Keratinocyte (primary cell): ENCODE measurements around the gene ADARB2. TPM values are rescaled to one million over a fixed set of nuclear protein-coding genes. Genes with fewer than 3 reads are reported as not detected.

ENCODE experiments used
- DNase-seq: peaks from one replicate; pipeline ENCODE4 v3.0.0-alpha.2; 2011; ENCODE audit warnings: low read depth, missing footprints, low spot score
- FAIRE-seq: peaks from 2 replicates; lab custom pipeline; 2011; peaks lifted over from hg19 to GRCh38; lab: Jason Lieb, UNC
- H2AFZ ChIP-seq: 2 replicates; pipeline ENCODE4 v1.6.0; 2012; ENCODE audit warnings: low read length, control low read depth, inconsistent platforms; ENCODE audit not compliant: control insufficient read depth
- H3K27ac ChIP-seq: 2 replicates; pipeline ENCODE4 v1.5.1; 2011; ENCODE audit warnings: low read length; ENCODE audit not compliant: control insufficient read depth, insufficient read depth
- H3K27me3 ChIP-seq: 3 replicates; pipeline ENCODE4 v1.6.0; 2011; ENCODE audit warnings: low read length; ENCODE audit not compliant: control insufficient read depth, insufficient read depth; ENCODE audit errors: extremely low read depth
- H3K36me3 ChIP-seq, 2 experiments: 2 replicates in 1 of 2; 3 replicates in 1 of 2; pipeline ENCODE4 v1.5.1; 2011; ENCODE audit warnings: low read length in 2 of 2, mild to moderate bottlenecking in 1 of 2; ENCODE audit not compliant: control insufficient read depth in 2 of 2, insufficient read depth in 2 of 2; ENCODE audit errors: extremely low read depth in 1 of 2
- H3K4me1 ChIP-seq: 3 replicates; pipeline ENCODE4 v1.5.1; 2011; ENCODE audit warnings: low read length; ENCODE audit not compliant: control insufficient read depth, insufficient read depth; ENCODE audit errors: extremely low read depth
- H3K4me2 ChIP-seq: 3 replicates; pipeline ENCODE4 v1.6.0; 2011; ENCODE audit warnings: low read depth, low read length; ENCODE audit not compliant: control insufficient read depth, insufficient read depth; ENCODE audit errors: extremely low read depth
- H3K4me3 ChIP-seq, 3 experiments: fragments of 200-600 bp in 1 of 3; sonication (generic) in 1 of 3; 2 replicates in 2 of 3; 3 replicates in 1 of 3; pipeline ENCODE4 v1.5.1; 2011 to 2016; ENCODE audit warnings: low read length in 3 of 3, mild to moderate bottlenecking in 3 of 3, control low read depth in 2 of 3, inconsistent platforms in 1 of 3, low read depth in 1 of 3, mixed read lengths in 1 of 3, mixed run types in 1 of 3, moderate library complexity in 1 of 3; ENCODE audit not compliant: control insufficient read depth in 2 of 3, insufficient read depth in 2 of 3; ENCODE audit errors: extremely low read depth in 1 of 3
- H3K79me2 ChIP-seq: 2 replicates; pipeline ENCODE4 v1.6.0; 2012; ENCODE audit warnings: low read length; ENCODE audit not compliant: control insufficient read depth, insufficient read depth
- H3K9ac ChIP-seq: 3 replicates; pipeline ENCODE4 v1.6.0; 2011; ENCODE audit warnings: low read length; ENCODE audit not compliant: control insufficient read depth, insufficient read depth; ENCODE audit errors: extremely low read depth
- H3K9me1 ChIP-seq: 3 replicates; pipeline ENCODE4 v1.6.0; 2011; ENCODE audit warnings: low read length; ENCODE audit not compliant: control insufficient read depth, insufficient read depth; ENCODE audit errors: extremely low read depth
- H3K9me3 ChIP-seq: 2 replicates; pipeline ENCODE4 v1.5.1; 2012; ENCODE audit warnings: low read depth, low read length; ENCODE audit not compliant: control insufficient read depth
- H4K20me1 ChIP-seq: 3 replicates; pipeline ENCODE4 v1.6.0; 2011; ENCODE audit warnings: low read length; ENCODE audit not compliant: control insufficient read depth, insufficient read depth; ENCODE audit errors: extremely low read depth
- CTCF ChIP-seq, 3 experiments: IDR thresholded peaks in 1 of 3; conservative IDR thresholded peaks in 1 of 3; optimal IDR thresholded peaks in 1 of 3; 2 replicates in 2 of 3; 3 replicates in 1 of 3; pipeline versions ENCODE3 to v1.5.1; 2011; ENCODE audit warnings: low read length in 3 of 3, mild to moderate bottlenecking in 3 of 3, moderate library complexity in 2 of 3, control low read depth in 1 of 3, inconsistent platforms in 1 of 3; ENCODE audit not compliant: insufficient read depth in 2 of 3; ENCODE audit errors: extremely low read depth in 1 of 3
- EZH2 ChIP-seq: IDR thresholded peaks from one replicate; pipeline ENCODE4 v1.6.1; 2012; ENCODE audit warnings: inconsistent platforms, mild to moderate bottlenecking, low read length, moderate library complexity
- dilution Hi-C: fragments of 300-500 bp; cut with MboI; formaldehyde crosslinking; loops from one replicate; pipeline ENCODE4 v1.7.0; 2020; ENCODE audit warnings: low sequenced_read_pairs; ENCODE audit not compliant: extremely low pct_ligation_motif_present
- polyA plus RNA-seq, 5 experiments: library from polyadenylated mRNA; depleted of rRNA in 3 of 5; stranded (reverse) in 3 of 5; stranded (forward) in 1 of 5; unstranded in 1 of 5; fragments of >200 nt; gene quantifications; 1 replicate in 1 of 5; 2 replicates in 3 of 5; 3 replicates in 1 of 5; pipeline versions ENCODE4 v1.2.1 to v1.2.3, GENCODE V29; 2011 to 2012; ENCODE audit warnings: missing spikeins in 2 of 5, low read depth in 1 of 5, low replicate concordance in 1 of 5

The ADARB2 gene
- polyA plus RNA-seq, 1 donor (not counting 4 experiments of a cell fraction or from before 2014, with no cell fraction given): not detected

- Histone ChIP-seq H3K9me3 (peaks cover 7% of the 10 kb centered on the region), H3K27ac (no peak overlapping the region), H3K9ac (no peak overlapping the region), H3K4me2 (no peak overlapping the region), H2AFZ (no peak overlapping the region), H3K4me1 (no peaks in the 10 kb centered on the region), H3K9me1 (no peaks in the 10 kb centered on the region), H3K36me3 (no peaks in the 10 kb centered on the region), H3K27me3 (no peaks in the 10 kb centered on the region), H4K20me1 (no peaks in the 10 kb centered on the region), H3K79me2 (no peaks in the 10 kb centered on the region), H3K4me3 (no peak overlapping the region)
- TF ChIP-seq CTCF (optimal IDR thresholded peaks at IDR 0.05 in 1 of 3, IDR thresholded peaks at IDR 0.05 in 1 of 3, conservative IDR thresholded peaks at IDR 0.05 in 1 of 3; ENCODE audit: extremely low read depth in 1 of 3, insufficient read depth in 2 of 3, low read length in 3 of 3) (no peak), EZH2 (no peak)
- DNase-seq (no peak), FAIRE-seq (no peak)
- dilution Hi-C loops: no loop called here
Measured at GRCh38 chr10:1569208-1569607, 168.1 kb downstream of the ADARB2 start.

- FAIRE-seq (no peak), DNase-seq (no peak)
- Histone ChIP-seq H3K9me1 (no peaks in the 10 kb centered on the region), H4K20me1 (no peaks in the 10 kb centered on the region), H3K4me2 (no peak overlapping the region), H3K79me2 (no peaks in the 10 kb centered on the region), H3K9ac (no peak overlapping the region), H3K27me3 (no peaks in the 10 kb centered on the region), H3K9me3 (peaks cover 9% of the 10 kb centered on the region), H3K27ac (no peak overlapping the region), H2AFZ (no peak overlapping the region), H3K36me3 (no peaks in the 10 kb centered on the region), H3K4me1 (no peaks in the 10 kb centered on the region), H3K4me3 (no peak overlapping the region)
- dilution Hi-C loops: no loop called here
- TF ChIP-seq CTCF (optimal IDR thresholded peaks at IDR 0.05 in 1 of 3, IDR thresholded peaks at IDR 0.05 in 1 of 3, conservative IDR thresholded peaks at IDR 0.05 in 1 of 3; ENCODE audit: extremely low read depth in 1 of 3, insufficient read depth in 2 of 3, low read length in 3 of 3) (no peak), EZH2 (no peak)
Measured at GRCh38 chr10:1567742-1568495, 169.4 kb downstream of the ADARB2 start.
